Measurements from ENCODE around the gene ZBTB20.

GRCh38 chr3:114380233-114380651, 766.8 kb downstream of the ZBTB20 start:
- TF ChIP-seq, protein P1, sequence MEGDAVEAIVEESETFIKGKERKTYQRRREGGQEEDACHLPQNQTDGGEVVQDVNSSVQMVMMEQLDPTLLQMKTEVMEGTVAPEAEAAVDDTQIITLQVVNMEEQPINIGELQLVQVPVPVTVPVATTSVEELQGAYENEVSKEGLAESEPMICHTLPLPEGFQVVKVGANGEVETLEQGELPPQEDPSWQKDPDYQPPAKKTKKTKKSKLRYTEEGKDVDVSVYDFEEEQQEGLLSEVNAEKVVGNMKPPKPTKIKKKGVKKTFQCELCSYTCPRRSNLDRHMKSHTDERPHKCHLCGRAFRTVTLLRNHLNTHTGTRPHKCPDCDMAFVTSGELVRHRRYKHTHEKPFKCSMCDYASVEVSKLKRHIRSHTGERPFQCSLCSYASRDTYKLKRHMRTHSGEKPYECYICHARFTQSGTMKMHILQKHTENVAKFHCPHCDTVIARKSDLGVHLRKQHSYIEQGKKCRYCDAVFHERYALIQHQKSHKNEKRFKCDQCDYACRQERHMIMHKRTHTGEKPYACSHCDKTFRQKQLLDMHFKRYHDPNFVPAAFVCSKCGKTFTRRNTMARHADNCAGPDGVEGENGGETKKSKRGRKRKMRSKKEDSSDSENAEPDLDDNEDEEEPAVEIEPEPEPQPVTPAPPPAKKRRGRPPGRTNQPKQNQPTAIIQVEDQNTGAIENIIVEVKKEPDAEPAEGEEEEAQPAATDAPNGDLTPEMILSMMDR (IDR thresholded peaks at IDR 0.05; ENCODE audit: insufficient read depth, low read length, poor library complexity, severe bottlenecking) = no peak
- TF ChIP-seq EZH2phosphoT487 (conservative IDR thresholded peaks at IDR 0.05; ENCODE audit: low read length) = no peak

Data from SU-DHL-6 (cell line).